ENCODE data around the gene EPS8L2. TPM values are rescaled to one million over a fixed set of nuclear protein-coding genes. Genes with fewer than 3 reads are reported as not detected.
A peak's percentile ranks its signal among the peaks of the same experiment; 100 is the strongest.
"Not testable (repeated sequence)": the region's sequence is repeated elsewhere in the genome, so short reads cannot be mapped to it uniquely, and the experiment has no call there.

Gene EPS8L2
- total RNA-seq, 1 donor from 2014 or later = 111 TPM

DNA sequence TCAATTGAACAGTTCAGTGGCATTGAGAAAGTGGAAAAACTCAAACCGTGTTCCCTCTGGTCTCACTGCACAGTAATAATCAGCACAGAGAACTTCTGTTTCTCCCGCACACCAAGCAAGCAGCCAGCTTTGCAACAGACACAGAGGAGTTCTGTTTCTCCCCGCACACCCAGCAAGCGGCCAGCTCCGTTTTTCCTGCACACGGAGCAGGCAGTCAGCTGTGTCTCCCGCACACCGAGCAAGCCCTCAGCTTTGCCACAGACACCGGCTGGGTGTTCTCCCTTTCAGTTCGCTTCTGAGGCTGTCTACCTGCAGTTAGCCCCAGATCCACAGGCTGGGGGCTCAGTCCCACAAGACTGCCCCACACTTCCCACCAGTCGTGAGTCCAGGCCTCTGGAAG is 31.3 kb downstream of the EPS8L2 start:
- Mint-ChIP-seq H3K4me3 (peak overlapping the region; percentile 33), H3K36me3 (peaks cover 3% of the 10 kb centered on the region), H3K4me1 (peaks cover 12% of the 10 kb centered on the region), H3K27ac (peak overlapping the region; percentile 14), H3K27me3 (ENCODE audit: low read depth) (no peaks in the 10 kb centered on the region), H3K9me3 (no peaks in the 10 kb centered on the region)
- TF ChIP-seq, protein P1, sequence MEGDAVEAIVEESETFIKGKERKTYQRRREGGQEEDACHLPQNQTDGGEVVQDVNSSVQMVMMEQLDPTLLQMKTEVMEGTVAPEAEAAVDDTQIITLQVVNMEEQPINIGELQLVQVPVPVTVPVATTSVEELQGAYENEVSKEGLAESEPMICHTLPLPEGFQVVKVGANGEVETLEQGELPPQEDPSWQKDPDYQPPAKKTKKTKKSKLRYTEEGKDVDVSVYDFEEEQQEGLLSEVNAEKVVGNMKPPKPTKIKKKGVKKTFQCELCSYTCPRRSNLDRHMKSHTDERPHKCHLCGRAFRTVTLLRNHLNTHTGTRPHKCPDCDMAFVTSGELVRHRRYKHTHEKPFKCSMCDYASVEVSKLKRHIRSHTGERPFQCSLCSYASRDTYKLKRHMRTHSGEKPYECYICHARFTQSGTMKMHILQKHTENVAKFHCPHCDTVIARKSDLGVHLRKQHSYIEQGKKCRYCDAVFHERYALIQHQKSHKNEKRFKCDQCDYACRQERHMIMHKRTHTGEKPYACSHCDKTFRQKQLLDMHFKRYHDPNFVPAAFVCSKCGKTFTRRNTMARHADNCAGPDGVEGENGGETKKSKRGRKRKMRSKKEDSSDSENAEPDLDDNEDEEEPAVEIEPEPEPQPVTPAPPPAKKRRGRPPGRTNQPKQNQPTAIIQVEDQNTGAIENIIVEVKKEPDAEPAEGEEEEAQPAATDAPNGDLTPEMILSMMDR (IDR thresholded peaks at IDR 0.05; ENCODE audit: unreplicated experiment) = no peak
- no peak for DNase-seq (ENCODE audit: low spot score in 2 of 2, unreplicated experiment in 2 of 2)

- DNase-seq (ENCODE audit: low spot score in 2 of 2, unreplicated experiment in 2 of 2); H3K4me3 Mint-ChIP-seq; H3K27me3 Mint-ChIP-seq (ENCODE audit: low read depth); H3K9me3 Mint-ChIP-seq; H3K36me3 Mint-ChIP-seq: not testable (repeated sequence)
- Mint-ChIP-seq H3K27ac (peak overlapping the region; percentile 14), H3K4me1 (peaks cover 12% of the 10 kb centered on the region)
Observed at GRCh38 chr11:737899-738298, 31.9 kb downstream of the EPS8L2 start.

GRCh38 chr11:742156-742546 is 36.1 kb downstream of the EPS8L2 start:
- Mint-ChIP-seq H3K9me3 (no peaks in the 10 kb centered on the region), H3K4me3 (no peak overlapping the region), H3K27me3 (ENCODE audit: low read depth) (no peaks in the 10 kb centered on the region), H3K36me3 (no peaks in the 10 kb centered on the region), H3K4me1 (peaks cover 14% of the 10 kb centered on the region), H3K27ac (no peak overlapping the region)
- TF ChIP-seq, protein P1 (IDR thresholded peaks at IDR 0.05; ENCODE audit: unreplicated experiment) = no peak
- no peak for DNase-seq (ENCODE audit: low spot score in 2 of 2, unreplicated experiment in 2 of 2)

GRCh38 chr11:742571-743201 is 36.7 kb downstream of the EPS8L2 start:
- H3K36me3 Mint-ChIP-seq = no peaks in the 10 kb centered on the region
- no peak overlapping the region for H3K27ac Mint-ChIP-seq
- no peak overlapping the region for H3K4me3 Mint-ChIP-seq
- H3K4me1 Mint-ChIP-seq = peaks cover 9% of the 10 kb centered on the region
- TF ChIP-seq, protein P1 (IDR thresholded peaks at IDR 0.05; ENCODE audit: unreplicated experiment) = no peak
- no peaks in the 10 kb centered on the region for H3K27me3 Mint-ChIP-seq (ENCODE audit: low read depth)
- DNase-seq (ENCODE audit: low spot score in 2 of 2, unreplicated experiment in 2 of 2) = no peak
- no peaks in the 10 kb centered on the region for H3K9me3 Mint-ChIP-seq

- TF ChIP-seq, protein P1 (IDR thresholded peaks at IDR 0.05; ENCODE audit: unreplicated experiment) = no peak
Observed at GRCh38 chr11:745428-745827, 39.4 kb downstream of the EPS8L2 start.

DNA sequence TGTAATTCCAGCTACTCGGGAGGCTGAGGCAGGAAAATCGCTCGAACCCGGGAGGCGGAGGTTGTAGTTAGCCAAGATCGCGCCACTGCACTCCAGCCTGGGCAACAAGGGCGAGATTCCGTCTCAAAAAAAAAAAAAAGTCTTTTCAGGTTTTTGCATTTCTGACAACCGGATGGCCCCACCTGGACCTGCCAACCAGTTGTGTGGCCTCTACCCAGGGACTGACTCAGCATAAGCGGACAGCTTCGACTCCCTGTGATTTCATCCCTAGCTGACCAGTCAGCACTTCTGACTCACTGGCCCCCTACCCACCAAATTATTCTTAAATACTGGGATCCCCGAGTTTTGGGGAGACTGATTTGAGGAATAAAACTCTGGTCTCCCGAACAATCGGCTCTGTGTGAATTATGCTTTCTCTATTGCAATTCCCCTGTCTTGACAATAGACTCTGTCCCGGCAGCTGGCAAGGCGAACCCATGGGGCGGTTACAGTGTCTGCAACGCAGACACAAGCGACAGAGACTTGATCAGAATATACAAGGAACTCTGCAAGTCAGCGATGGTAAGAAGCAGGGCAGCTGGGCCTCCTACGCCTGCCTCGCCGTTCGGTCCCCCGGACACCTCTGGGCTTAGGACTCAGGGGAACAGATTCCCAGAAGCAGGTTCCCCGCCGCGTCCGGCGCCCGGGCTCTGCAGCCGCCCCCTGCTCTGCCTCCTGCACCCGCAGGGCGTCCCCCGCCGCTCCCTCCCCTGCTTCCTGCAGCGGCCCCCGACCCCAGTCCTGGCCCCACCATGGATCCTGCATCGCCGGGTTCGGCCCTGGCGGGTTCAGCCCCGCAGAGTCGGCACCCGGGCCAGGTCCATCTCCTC is 40.5 kb downstream of the EPS8L2 start:
- TF ChIP-seq, protein P1 (IDR thresholded peaks at IDR 0.05; ENCODE audit: unreplicated experiment) = no peak
- H3K4me3 Mint-ChIP-seq = peak overlapping the region; percentile 77
- H3K9me3 Mint-ChIP-seq = no peaks in the 10 kb centered on the region
- H3K36me3 Mint-ChIP-seq = no peaks in the 10 kb centered on the region
- DNase-seq (ENCODE audit: low spot score in 2 of 2, unreplicated experiment in 2 of 2) = no peak
- H3K27me3 Mint-ChIP-seq (ENCODE audit: low read depth) = no peaks in the 10 kb centered on the region
- H3K4me1 Mint-ChIP-seq = peaks cover 17% of the 10 kb centered on the region
- peak overlapping the region; percentile 92 for H3K27ac Mint-ChIP-seq

More at GRCh38 chr11:745428-745827, 39.4 kb downstream of the EPS8L2 start:
- Mint-ChIP-seq H3K4me3 (no peak overlapping the region), H3K4me1 (peaks cover 17% of the 10 kb centered on the region), H3K9me3 (no peaks in the 10 kb centered on the region), H3K27ac (no peak overlapping the region), H3K27me3 (ENCODE audit: low read depth) (no peaks in the 10 kb centered on the region), H3K36me3 (no peaks in the 10 kb centered on the region)
- no peak for DNase-seq (ENCODE audit: low spot score in 2 of 2, unreplicated experiment in 2 of 2)
